Measurements from ENCODE around the gene CCL25. TPM values are rescaled to one million over a fixed set of nuclear protein-coding genes. Genes with fewer than 3 reads are reported as not detected.
A peak's percentile ranks its signal among the peaks of the same experiment; 100 is the strongest.

Gene CCL25
- total and polyA plus RNA-seq, 2 of the 13 experiments (the other 11 are each of a cell fraction or from before 2014, with no cell fraction given): not detected

DNA sequence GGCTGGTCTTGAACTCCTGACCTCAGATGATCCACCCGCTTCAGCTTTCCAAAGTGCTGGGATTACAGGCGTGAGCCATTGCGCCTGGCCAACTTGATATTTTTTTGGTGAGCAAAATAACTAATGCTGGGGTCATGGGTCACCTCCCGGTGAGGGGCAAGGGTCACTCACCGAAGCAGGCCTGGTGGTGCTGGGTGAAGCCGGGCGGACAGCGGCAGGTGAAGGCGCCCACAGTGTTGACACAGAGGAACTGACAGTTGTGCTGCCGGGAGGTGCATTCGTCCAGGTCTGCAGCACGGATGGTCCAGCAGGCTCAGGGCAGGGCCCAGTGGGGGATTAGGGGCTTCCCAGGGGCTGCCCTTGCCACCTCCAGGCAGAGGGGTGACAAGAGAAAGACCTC is 28.3 kb downstream of the CCL25 start (continued):
- TF ChIP-seq, protein P1, sequence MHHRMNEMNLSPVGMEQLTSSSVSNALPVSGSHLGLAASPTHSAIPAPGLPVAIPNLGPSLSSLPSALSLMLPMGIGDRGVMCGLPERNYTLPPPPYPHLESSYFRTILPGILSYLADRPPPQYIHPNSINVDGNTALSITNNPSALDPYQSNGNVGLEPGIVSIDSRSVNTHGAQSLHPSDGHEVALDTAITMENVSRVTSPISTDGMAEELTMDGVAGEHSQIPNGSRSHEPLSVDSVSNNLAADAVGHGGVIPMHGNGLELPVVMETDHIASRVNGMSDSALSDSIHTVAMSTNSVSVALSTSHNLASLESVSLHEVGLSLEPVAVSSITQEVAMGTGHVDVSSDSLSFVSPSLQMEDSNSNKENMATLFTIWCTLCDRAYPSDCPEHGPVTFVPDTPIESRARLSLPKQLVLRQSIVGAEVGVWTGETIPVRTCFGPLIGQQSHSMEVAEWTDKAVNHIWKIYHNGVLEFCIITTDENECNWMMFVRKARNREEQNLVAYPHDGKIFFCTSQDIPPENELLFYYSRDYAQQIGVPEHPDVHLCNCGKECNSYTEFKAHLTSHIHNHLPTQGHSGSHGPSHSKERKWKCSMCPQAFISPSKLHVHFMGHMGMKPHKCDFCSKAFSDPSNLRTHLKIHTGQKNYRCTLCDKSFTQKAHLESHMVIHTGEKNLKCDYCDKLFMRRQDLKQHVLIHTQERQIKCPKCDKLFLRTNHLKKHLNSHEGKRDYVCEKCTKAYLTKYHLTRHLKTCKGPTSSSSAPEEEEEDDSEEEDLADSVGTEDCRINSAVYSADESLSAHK (CRISPR knock-in tag; IDR thresholded peaks at IDR 0.05; ENCODE audit: borderline replicate concordance): no peak
- TF ChIP-seq EED (CRISPR knock-in tag; IDR thresholded peaks at IDR 0.05) (no peak), PBX2 (CRISPR knock-in tag; IDR thresholded peaks at IDR 0.05) (no peak), GMEB2 (CRISPR knock-in tag; IDR thresholded peaks at IDR 0.05; ENCODE audit: low read depth) (no peak), ZKSCAN8 (CRISPR knock-in tag; IDR thresholded peaks at IDR 0.05; ENCODE audit: borderline replicate concordance) (no peak), ZNF780A (CRISPR knock-in tag; IDR thresholded peaks at IDR 0.05) (no peak), ZNF362 (CRISPR knock-in tag; IDR thresholded peaks at IDR 0.05; ENCODE audit: borderline replicate concordance) (no peak), CREB1 (IDR thresholded peaks at IDR 0.05) (no peak), CREB1 (CRISPR knock-in tag; IDR thresholded peaks at IDR 0.05) (no peak), KDM5A (IDR thresholded peaks at IDR 0.05; ENCODE audit: borderline replicate concordance, low read length) (no peak), HDAC1 (CRISPR knock-in tag; IDR thresholded peaks at IDR 0.05) (no peak), SAP130 (CRISPR knock-in tag; IDR thresholded peaks at IDR 0.05; ENCODE audit: low read depth) (no peak; the same call in 1 of the 2 replicates), ZNF496 (CRISPR knock-in tag; IDR thresholded peaks at IDR 0.05; ENCODE audit: insufficient replicate concordance) (no peak), ZNF260 (CRISPR knock-in tag; IDR thresholded peaks at IDR 0.05; ENCODE audit: borderline replicate concordance, low read depth) (0 out of 2 replicates have a peak, but pooled peaks have one; percentile 28), AHDC1 (CRISPR knock-in tag; IDR thresholded peaks at IDR 0.05; ENCODE audit: borderline replicate concordance) (no peak)
- TF ChIP-seq, protein P2, sequence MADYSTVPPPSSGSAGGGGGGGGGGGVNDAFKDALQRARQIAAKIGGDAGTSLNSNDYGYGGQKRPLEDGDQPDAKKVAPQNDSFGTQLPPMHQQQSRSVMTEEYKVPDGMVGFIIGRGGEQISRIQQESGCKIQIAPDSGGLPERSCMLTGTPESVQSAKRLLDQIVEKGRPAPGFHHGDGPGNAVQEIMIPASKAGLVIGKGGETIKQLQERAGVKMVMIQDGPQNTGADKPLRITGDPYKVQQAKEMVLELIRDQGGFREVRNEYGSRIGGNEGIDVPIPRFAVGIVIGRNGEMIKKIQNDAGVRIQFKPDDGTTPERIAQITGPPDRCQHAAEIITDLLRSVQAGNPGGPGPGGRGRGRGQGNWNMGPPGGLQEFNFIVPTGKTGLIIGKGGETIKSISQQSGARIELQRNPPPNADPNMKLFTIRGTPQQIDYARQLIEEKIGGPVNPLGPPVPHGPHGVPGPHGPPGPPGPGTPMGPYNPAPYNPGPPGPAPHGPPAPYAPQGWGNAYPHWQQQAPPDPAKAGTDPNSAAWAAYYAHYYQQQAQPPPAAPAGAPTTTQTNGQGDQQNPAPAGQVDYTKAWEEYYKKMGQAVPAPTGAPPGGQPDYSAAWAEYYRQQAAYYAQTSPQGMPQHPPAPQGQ (CRISPR knock-in tag; IDR thresholded peaks at IDR 0.05; ENCODE audit: borderline replicate concordance): no peak

All from HepG2 (cell line).